ENCODE data around the gene ETFRF1.

The ETFRF1 gene

DNA sequence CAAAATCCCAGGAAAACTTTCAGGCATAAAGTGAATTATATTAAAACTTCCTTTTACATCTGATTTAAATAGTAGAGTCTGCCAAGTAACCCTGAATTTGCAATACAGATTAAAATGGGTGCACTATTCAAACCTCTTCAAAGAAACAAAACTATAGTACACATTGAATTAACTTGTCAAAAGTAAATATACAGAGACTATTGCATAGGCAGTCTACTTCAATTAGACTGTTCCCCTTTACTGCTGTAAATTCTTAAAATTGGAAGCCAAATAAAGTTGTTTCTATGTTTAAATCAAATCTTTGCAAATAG lies 48.6 kb downstream of the ETFRF1 start:
- Histone ChIP-seq H3K36me3 (ENCODE audit: insufficient read depth, low read length) (peaks cover 39% of the 10 kb centered on the region), H3K9me3 (ENCODE audit: low read length) (no peaks in the 10 kb centered on the region), H3K9me2 (ENCODE audit: low read depth, low read length) (no peaks in the 10 kb centered on the region), H3K4me1 (ENCODE audit: insufficient read depth, low read length, severe bottlenecking) (peaks cover 8% of the 10 kb centered on the region), H2AFZ (ENCODE audit: low read length) (no peak overlapping the region), H3K27me3 (ENCODE audit: insufficient read depth, low read length) (no peaks in the 10 kb centered on the region), H4K20me1 (ENCODE audit: insufficient read depth, low read length) (no peaks in the 10 kb centered on the region; the same call in 1 of the 2 replicates), H3F3A (ENCODE audit: insufficient read depth, low read length) (0 out of 2 replicates have a peak, but pooled peaks cover 7% of the 10 kb centered on the region), H3K9ac (ENCODE audit: low read length) (no peak overlapping the region), H3K79me2 (ENCODE audit: insufficient read depth, low read length) (peaks cover 43% of the 10 kb centered on the region), H3K4me3 (ENCODE audit: low read depth, low read length, poor library complexity, severe bottlenecking) (no peak overlapping the region), H3K4me2 (ENCODE audit: low read length) (no peak overlapping the region), H3K27ac (ENCODE audit: low read depth, low read length, poor library complexity, severe bottlenecking) (no peak overlapping the region)
- TF ChIP-seq, protein P1, sequence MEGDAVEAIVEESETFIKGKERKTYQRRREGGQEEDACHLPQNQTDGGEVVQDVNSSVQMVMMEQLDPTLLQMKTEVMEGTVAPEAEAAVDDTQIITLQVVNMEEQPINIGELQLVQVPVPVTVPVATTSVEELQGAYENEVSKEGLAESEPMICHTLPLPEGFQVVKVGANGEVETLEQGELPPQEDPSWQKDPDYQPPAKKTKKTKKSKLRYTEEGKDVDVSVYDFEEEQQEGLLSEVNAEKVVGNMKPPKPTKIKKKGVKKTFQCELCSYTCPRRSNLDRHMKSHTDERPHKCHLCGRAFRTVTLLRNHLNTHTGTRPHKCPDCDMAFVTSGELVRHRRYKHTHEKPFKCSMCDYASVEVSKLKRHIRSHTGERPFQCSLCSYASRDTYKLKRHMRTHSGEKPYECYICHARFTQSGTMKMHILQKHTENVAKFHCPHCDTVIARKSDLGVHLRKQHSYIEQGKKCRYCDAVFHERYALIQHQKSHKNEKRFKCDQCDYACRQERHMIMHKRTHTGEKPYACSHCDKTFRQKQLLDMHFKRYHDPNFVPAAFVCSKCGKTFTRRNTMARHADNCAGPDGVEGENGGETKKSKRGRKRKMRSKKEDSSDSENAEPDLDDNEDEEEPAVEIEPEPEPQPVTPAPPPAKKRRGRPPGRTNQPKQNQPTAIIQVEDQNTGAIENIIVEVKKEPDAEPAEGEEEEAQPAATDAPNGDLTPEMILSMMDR (IDR thresholded peaks at IDR 0.05; ENCODE audit: low read length), result no peak
- no peak for TF ChIP-seq EZH2 (IDR thresholded peaks at IDR 0.05; ENCODE audit: borderline replicate concordance, low read length)

DNA sequence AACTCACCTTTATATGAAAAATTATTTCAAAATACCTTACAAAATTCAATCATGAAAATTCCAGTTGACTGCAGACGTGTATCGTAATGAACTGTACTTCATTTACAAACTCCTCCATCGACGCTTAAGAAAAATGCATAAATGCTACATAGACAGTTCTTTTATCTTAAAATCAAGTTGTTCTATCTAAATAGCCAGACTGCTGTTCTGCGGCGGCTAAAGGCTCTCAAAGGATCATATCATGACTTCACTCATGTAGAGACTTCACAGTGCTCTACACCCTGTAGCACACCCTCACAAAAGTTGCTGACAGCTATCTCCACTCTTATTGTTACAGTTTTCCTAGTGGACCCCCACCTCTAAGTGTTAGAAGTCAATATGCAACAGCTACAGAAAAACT lies 50.5 kb downstream of the ETFRF1 start:
- 0 out of 2 replicates have a peak, but pooled peaks cover 7% of the 10 kb centered on the region for H3F3A ChIP-seq (ENCODE audit: insufficient read depth, low read length)
- no peaks in the 10 kb centered on the region for H3K9me2 ChIP-seq (ENCODE audit: low read depth, low read length)
- H3K36me3 ChIP-seq (ENCODE audit: insufficient read depth, low read length), result peaks cover 28% of the 10 kb centered on the region; the same call in 1 of the 2 replicates
- TF ChIP-seq EZH2 (IDR thresholded peaks at IDR 0.05; ENCODE audit: borderline replicate concordance, low read length), result no peak
- TF ChIP-seq, protein P1 (IDR thresholded peaks at IDR 0.05; ENCODE audit: low read length), result no peak
- H3K27ac ChIP-seq (ENCODE audit: low read depth, low read length, poor library complexity, severe bottlenecking), result no peak overlapping the region
- no peaks in the 10 kb centered on the region for H3K27me3 ChIP-seq (ENCODE audit: insufficient read depth, low read length)
- no peaks in the 10 kb centered on the region for H3K9me3 ChIP-seq (ENCODE audit: low read length)
- H4K20me1 ChIP-seq (ENCODE audit: insufficient read depth, low read length), result no peaks in the 10 kb centered on the region; the same call in 1 of the 2 replicates
- H3K4me3 ChIP-seq (ENCODE audit: low read depth, low read length, poor library complexity, severe bottlenecking), result no peak overlapping the region
- no peak overlapping the region for H3K9ac ChIP-seq (ENCODE audit: low read length)
- no peak overlapping the region for H2AFZ ChIP-seq (ENCODE audit: low read length)
- peaks cover 16% of the 10 kb centered on the region for H3K4me1 ChIP-seq (ENCODE audit: insufficient read depth, low read length, severe bottlenecking)
- H3K4me2 ChIP-seq (ENCODE audit: low read length), result no peak overlapping the region
- peaks cover 39% of the 10 kb centered on the region for H3K79me2 ChIP-seq (ENCODE audit: insufficient read depth, low read length)

DNA sequence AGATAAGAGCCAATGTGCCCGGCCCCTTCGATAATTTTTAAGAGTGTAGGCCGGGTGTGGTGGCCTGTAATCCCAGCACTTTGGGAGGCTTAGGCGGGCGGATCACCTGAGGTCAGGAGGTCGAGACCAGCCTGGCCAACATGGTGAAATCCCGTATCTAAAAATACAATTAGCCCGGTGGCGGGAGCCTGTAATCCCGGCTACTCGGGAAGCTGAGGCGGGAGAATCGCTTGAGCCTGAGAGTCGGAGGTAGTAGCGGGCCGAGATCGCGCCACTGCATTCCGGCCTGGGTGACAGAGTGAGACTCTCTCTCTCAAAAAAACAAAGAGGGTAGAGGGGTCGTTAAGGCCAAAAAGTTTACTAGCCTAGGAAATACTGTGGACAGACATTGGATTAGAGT lies 53.1 kb downstream of the ETFRF1 start:
- no peaks in the 10 kb centered on the region for H3K9me2 ChIP-seq (ENCODE audit: low read depth, low read length)
- no peaks in the 10 kb centered on the region; the same call in 1 of the 2 replicates for H4K20me1 ChIP-seq (ENCODE audit: insufficient read depth, low read length)
- H3K9ac ChIP-seq (ENCODE audit: low read length), result no peak overlapping the region
- 0 out of 2 replicates have a peak, but pooled peaks cover 3% of the 10 kb centered on the region for H3F3A ChIP-seq (ENCODE audit: insufficient read depth, low read length)
- peaks cover 33% of the 10 kb centered on the region for H3K79me2 ChIP-seq (ENCODE audit: insufficient read depth, low read length)
- no peak overlapping the region for H3K4me2 ChIP-seq (ENCODE audit: low read length)
- no peak overlapping the region for H3K27ac ChIP-seq (ENCODE audit: low read depth, low read length, poor library complexity, severe bottlenecking)
- H3K27me3 ChIP-seq (ENCODE audit: insufficient read depth, low read length), result no peaks in the 10 kb centered on the region
- H3K9me3 ChIP-seq (ENCODE audit: low read length), result no peaks in the 10 kb centered on the region
- H3K36me3 ChIP-seq (ENCODE audit: insufficient read depth, low read length), result peaks cover 22% of the 10 kb centered on the region; the same call in 1 of the 2 replicates
- TF ChIP-seq, protein P1 (IDR thresholded peaks at IDR 0.05; ENCODE audit: low read length), result no peak
- TF ChIP-seq EZH2 (IDR thresholded peaks at IDR 0.05; ENCODE audit: borderline replicate concordance, low read length), result no peak
- no peak overlapping the region for H3K4me3 ChIP-seq (ENCODE audit: low read depth, low read length, poor library complexity, severe bottlenecking)
- H2AFZ ChIP-seq (ENCODE audit: low read length), result no peak overlapping the region
- H3K4me1 ChIP-seq (ENCODE audit: insufficient read depth, low read length, severe bottlenecking), result peaks cover 20% of the 10 kb centered on the region
